ENCODE data around the gene COL8A2.

GRCh38 chr1:36080801-36081200, 44.2 kb downstream of the COL8A2 start:
- TF ChIP-seq EZH2 (IDR thresholded peaks at IDR 0.05; ENCODE audit: borderline replicate concordance, low read length) (no peak), CTCF (IDR thresholded peaks at IDR 0.05; ENCODE audit: low read length) (no peak)

All from OCI-LY1 (cell line).